IgD-negative memory B cell (primary cell): Measurements from ENCODE around the gene SPEF1. TPM values are rescaled to one million over a fixed set of nuclear protein-coding genes. Genes with fewer than 3 reads are reported as not detected.

Source experiments
- H3K27ac Mint-ChIP-seq, 3 donors: one replicate each; pipeline ENCODE4 v1.8.0; 2020 to 2022; ENCODE audit warnings: mild to moderate bottlenecking in 3 of 3, mixed read lengths in 3 of 3, moderate library complexity in 1 of 3
- H3K27me3 Mint-ChIP-seq: one replicate; pipeline ENCODE4 v1.8.0; 2021; ENCODE audit warnings: mixed read lengths
- H3K36me3 Mint-ChIP-seq: one replicate; pipeline ENCODE4 v1.8.0; 2020; ENCODE audit warnings: mild to moderate bottlenecking, mixed read lengths
- H3K4me1 Mint-ChIP-seq, 3 donors: one replicate each; pipeline ENCODE4 v1.8.0; 2020 to 2022; ENCODE audit warnings: mixed read lengths in 3 of 3, mild to moderate bottlenecking in 1 of 3
- H3K4me3 Mint-ChIP-seq, 4 donors: one replicate each; pipeline ENCODE4 v1.8.0; 2020 to 2022; ENCODE audit warnings: mild to moderate bottlenecking in 4 of 4, mixed read lengths in 4 of 4, moderate library complexity in 3 of 4
- H3K9me3 Mint-ChIP-seq, 3 donors: one replicate each; pipeline ENCODE4 v1.8.0; 2020 to 2021; ENCODE audit warnings: mixed read lengths in 3 of 3, mild to moderate bottlenecking in 1 of 3
- polyA plus RNA-seq: library from polyadenylated mRNA; unstranded; fragments of 300-500 nt; fragmentation: Illumina TruSeq; gene quantifications from one replicate; pipeline ENCODE4 v1.2.3, GENCODE V29; 2021

Gene SPEF1
- polyA plus RNA-seq, 1 donor from 2014 or later, result not detected

- H3K27ac Mint-ChIP-seq, result no peak overlapping the region
- H3K4me1 Mint-ChIP-seq, result peaks cover 0 to 3% (median 0%) of the 10 kb centered on the region in 3 donors
- no peaks in the 10 kb centered on the region for H3K36me3 Mint-ChIP-seq
- H3K9me3 Mint-ChIP-seq, result peaks cover 0 to 2% (median 0%) of the 10 kb centered on the region in 3 donors
- peaks cover 17% of the 10 kb centered on the region for H3K27me3 Mint-ChIP-seq
- peak overlapping the region in 3 of 4 donors; percentile 25 to 86 (median 63) for H3K4me3 Mint-ChIP-seq
Measured at GRCh38 chr20:3744806-3745685, 36.2 kb downstream of the SPEF1 start.

GRCh38 chr20:3744037-3744436, 37.2 kb downstream of the SPEF1 start:
- peaks cover 0 to 3% (median 0%) of the 10 kb centered on the region in 3 donors for H3K4me1 Mint-ChIP-seq

GRCh38 chr20:3743251-3743650, 38.0 kb downstream of the SPEF1 start:
- Mint-ChIP-seq H3K27ac (no peak overlapping the region), H3K9me3 (peaks cover 0 to 2% (median 0%) of the 10 kb centered on the region in 3 donors), H3K4me1 (peaks cover 0 to 3% (median 0%) of the 10 kb centered on the region in 3 donors), H3K27me3 (peaks cover 15% of the 10 kb centered on the region), H3K36me3 (no peaks in the 10 kb centered on the region), H3K4me3 (peak overlapping the region in 1 of 4 donors; percentile 9)

More at GRCh38 chr20:3744037-3744436, 37.2 kb downstream of the SPEF1 start:
- Mint-ChIP-seq H3K27ac (no peak overlapping the region), H3K36me3 (no peaks in the 10 kb centered on the region), H3K27me3 (peaks cover 17% of the 10 kb centered on the region), H3K9me3 (peaks cover 0 to 2% (median 0%) of the 10 kb centered on the region in 3 donors), H3K4me3 (peak overlapping the region in 2 of 4 donors; percentile 7 to 41)

- H3K36me3 Mint-ChIP-seq, result no peaks in the 10 kb centered on the region
- H3K4me1 Mint-ChIP-seq, result peaks cover 0 to 3% (median 0%) of the 10 kb centered on the region in 3 donors
- peaks cover 0 to 2% (median 0%) of the 10 kb centered on the region in 3 donors for H3K9me3 Mint-ChIP-seq
- peaks cover 15% of the 10 kb centered on the region for H3K27me3 Mint-ChIP-seq
- no peak overlapping the region for H3K27ac Mint-ChIP-seq
- no peak overlapping the region for H3K4me3 Mint-ChIP-seq
Measured at GRCh38 chr20:3741836-3742458, 39.3 kb downstream of the SPEF1 start.

- Mint-ChIP-seq H3K4me3 (no peak overlapping the region), H3K27ac (peak overlapping the region in 1 of 3 donors; percentile 62), H3K36me3 (no peaks in the 10 kb centered on the region), H3K27me3 (peaks cover 11% of the 10 kb centered on the region), H3K9me3 (peaks cover 0 to 2% (median 0%) of the 10 kb centered on the region in 3 donors), H3K4me1 (peaks cover 0 to 3% (median 0%) of the 10 kb centered on the region in 3 donors)
Measured at GRCh38 chr20:3740615-3741301, 40.5 kb downstream of the SPEF1 start.

- no peaks in the 10 kb centered on the region for H3K36me3 Mint-ChIP-seq
- H3K9me3 Mint-ChIP-seq, result peaks cover 0 to 2% (median 0%) of the 10 kb centered on the region in 3 donors
- H3K4me3 Mint-ChIP-seq, result no peak overlapping the region
- H3K27ac Mint-ChIP-seq, result peak overlapping the region in 1 of 3 donors; percentile 62
- H3K4me1 Mint-ChIP-seq, result peaks cover 0 to 3% (median 0%) of the 10 kb centered on the region in 3 donors
- peaks cover 12% of the 10 kb centered on the region for H3K27me3 Mint-ChIP-seq
Measured at GRCh38 chr20:3739926-3740451, 41.3 kb downstream of the SPEF1 start.

GRCh38 chr20:3739054-3739925, 42.0 kb downstream of the SPEF1 start:
- H3K4me3 Mint-ChIP-seq, result no peak overlapping the region

GRCh38 chr20:3738111-3739053, 42.9 kb downstream of the SPEF1 start:
- Mint-ChIP-seq H3K27ac (no peak overlapping the region), H3K4me3 (no peak overlapping the region), H3K9me3 (no peaks in the 10 kb centered on the region), H3K36me3 (no peaks in the 10 kb centered on the region), H3K27me3 (peaks cover 10% of the 10 kb centered on the region), H3K4me1 (no peaks in the 10 kb centered on the region)

More at GRCh38 chr20:3739054-3739925, 42.0 kb downstream of the SPEF1 start:
- H3K36me3 Mint-ChIP-seq, result no peaks in the 10 kb centered on the region
- H3K27ac Mint-ChIP-seq, result peak overlapping the region in 1 of 3 donors; percentile 59
- peaks cover 0 to 2% (median 0%) of the 10 kb centered on the region in 3 donors for H3K4me1 Mint-ChIP-seq
- peaks cover 6% of the 10 kb centered on the region for H3K27me3 Mint-ChIP-seq
- H3K9me3 Mint-ChIP-seq, result peaks cover 0 to 1% (median 0%) of the 10 kb centered on the region in 3 donors

GRCh38 chr20:3735768-3736167, 45.5 kb downstream of the SPEF1 start:
- Mint-ChIP-seq H3K9me3 (no peaks in the 10 kb centered on the region), H3K4me3 (no peak overlapping the region), H3K27me3 (peaks cover 28% of the 10 kb centered on the region), H3K27ac (peak overlapping the region in 1 of 3 donors; percentile 24), H3K36me3 (no peaks in the 10 kb centered on the region), H3K4me1 (no peaks in the 10 kb centered on the region)

GRCh38 chr20:3734111-3734843, 47.0 kb downstream of the SPEF1 start:
- Mint-ChIP-seq H3K27ac (peak overlapping the region in 1 of 3 donors; percentile 53), H3K4me3 (peak overlapping the region in 1 of 4 donors; percentile 39), H3K9me3 (no peaks in the 10 kb centered on the region), H3K4me1 (no peaks in the 10 kb centered on the region), H3K27me3 (peaks cover 37% of the 10 kb centered on the region), H3K36me3 (no peaks in the 10 kb centered on the region)

- Mint-ChIP-seq H3K27ac (no peak overlapping the region), H3K27me3 (peaks cover 37% of the 10 kb centered on the region)
Measured at GRCh38 chr20:3733119-3733995, 47.9 kb downstream of the SPEF1 start.

More at GRCh38 chr20:3733119-3733995, 47.9 kb downstream of the SPEF1 start:
- H3K4me3 Mint-ChIP-seq, result no peak overlapping the region
- H3K4me1 Mint-ChIP-seq, result no peaks in the 10 kb centered on the region
- no peaks in the 10 kb centered on the region for H3K9me3 Mint-ChIP-seq
- H3K36me3 Mint-ChIP-seq, result no peaks in the 10 kb centered on the region
